HG03432 (cell line): ENCODE results near the gene CEBPZOS.
"Not testable (repeated sequence)": the region's sequence is repeated elsewhere in the genome, so short reads cannot be mapped to it uniquely, and the experiment has no call there.

Source experiments
- ATAC-seq: cut with Tn5 transposase; IDR thresholded peaks from one replicate; pipeline ENCODE4 v1.9.1; 2021; ENCODE audit warnings: mild to moderate bottlenecking, moderate library complexity; ENCODE audit not compliant: unreplicated experiment

Gene CEBPZOS

GRCh38 chr2:37190290-37190689, 6.0 kb upstream of the CEBPZOS start:
- ATAC-seq = no peak

- no peak for ATAC-seq
Measured at GRCh38 chr2:37191253-37191652, 5.0 kb upstream of the CEBPZOS start.

GRCh38 chr2:37191747-37192146, 4.5 kb upstream of the CEBPZOS start:
- ATAC-seq = no peak

- no peak for ATAC-seq
Measured at GRCh38 chr2:37192551-37192950, 3.7 kb upstream of the CEBPZOS start.

GRCh38 chr2:37195862-37196319, 405 bp upstream of the CEBPZOS start:
- ATAC-seq = not testable (repeated sequence)

- no peak for ATAC-seq
Measured at GRCh38 chr2:37198681-37199065, 2.4 kb downstream of the CEBPZOS start.

- ATAC-seq = no peak
Measured at GRCh38 chr2:37201208-37201607, 4.9 kb downstream of the CEBPZOS start.

GRCh38 chr2:37201766-37202165, 5.5 kb downstream of the CEBPZOS start:
- no peak for ATAC-seq

- no peak for ATAC-seq
Measured at GRCh38 chr2:37203708-37204107, 7.4 kb downstream of the CEBPZOS start.

- not testable (repeated sequence) for ATAC-seq
Measured at GRCh38 chr2:37205071-37205661, 8.9 kb downstream of the CEBPZOS start.

- no peak for ATAC-seq
Measured at GRCh38 chr2:37205689-37206341, 9.5 kb downstream of the CEBPZOS start.

- not testable (repeated sequence) for ATAC-seq
Measured at GRCh38 chr2:37206760-37207159, 10.5 kb downstream of the CEBPZOS start.

GRCh38 chr2:37211212-37211611, 14.9 kb downstream of the CEBPZOS start:
- no peak for ATAC-seq

- ATAC-seq = no peak
Measured at GRCh38 chr2:37211939-37212338, 15.6 kb downstream of the CEBPZOS start.

GRCh38 chr2:37215250-37215649, 19.0 kb downstream of the CEBPZOS start:
- ATAC-seq = no peak

GRCh38 chr2:37219046-37219445, 22.8 kb downstream of the CEBPZOS start:
- ATAC-seq = no peak

GRCh38 chr2:37223131-37223530, 26.8 kb downstream of the CEBPZOS start:
- ATAC-seq = no peak

GRCh38 chr2:37224063-37224462, 27.8 kb downstream of the CEBPZOS start:
- ATAC-seq = no peak

GRCh38 chr2:37225129-37225528, 28.8 kb downstream of the CEBPZOS start:
- not testable (repeated sequence) for ATAC-seq

GRCh38 chr2:37226863-37227262, 30.6 kb downstream of the CEBPZOS start:
- ATAC-seq = no peak

- no peak for ATAC-seq
Measured at GRCh38 chr2:37228788-37229187, 32.5 kb downstream of the CEBPZOS start.

GRCh38 chr2:37230581-37230980, 34.3 kb downstream of the CEBPZOS start:
- ATAC-seq = no peak
